Activated CD8-positive, alpha-beta T cell treated with anti-CD3 and anti-CD28 coated beads for 36 hours (primary cell): ENCODE results near the gene MAST4. TPM values are rescaled to one million over a fixed set of nuclear protein-coding genes. Genes with fewer than 3 reads are reported as not detected.
A peak's percentile ranks its signal among the peaks of the same experiment; 100 is the strongest.

Source experiments
- ATAC-seq: fragments of 200-7000 bp; cut with Tn5 transposase; one replicate; pipeline ENCODE4 v1.10.0; 2021; ENCODE audit warnings: mild to moderate bottlenecking, moderate library complexity
- CTCF ChIA-PET: fragments of 350-600 bp; sonication (Branson Sonifier 250); formaldehyde crosslinking; loops from one replicate; lab custom pipeline; 2021; ENCODE audit warnings: antibody characterized with exemption; lab: Charles Lee
- POLR2A ChIA-PET: fragments of 350-600 bp; sonication (Branson Sonifier 250); formaldehyde crosslinking; loops from one replicate; lab custom pipeline; 2021; ENCODE audit warnings: antibody characterized with exemption; lab: Charles Lee
- DNase-seq: peaks from one replicate; pipeline ENCODE4 v3.0.0-alpha.2; 2020
- H3K27ac Mint-ChIP-seq: one replicate; pipeline ENCODE4 v1.8.0; 2021; ENCODE audit warnings: mild to moderate bottlenecking, mixed read lengths
- H3K27me3 Mint-ChIP-seq: one replicate; pipeline ENCODE4 v1.8.0; 2021; ENCODE audit warnings: mixed read lengths
- H3K36me3 Mint-ChIP-seq: one replicate; pipeline ENCODE4 v1.8.0; 2021; ENCODE audit warnings: low read depth, mixed read lengths
- H3K4me1 Mint-ChIP-seq: one replicate; pipeline ENCODE4 v1.8.0; 2021; ENCODE audit warnings: low read depth, mixed read lengths
- H3K4me3 Mint-ChIP-seq: one replicate; pipeline ENCODE4 v1.8.0; 2021; ENCODE audit warnings: mild to moderate bottlenecking, moderate library complexity, mixed read lengths
- H3K9me3 Mint-ChIP-seq: one replicate; pipeline ENCODE4 v1.8.0; 2021; ENCODE audit warnings: mixed read lengths
- CTCF ChIP-seq: fragments of 200-600 bp; IDR thresholded peaks from one replicate; pipeline ENCODE4 v1.8.0; 2022; ENCODE audit warnings: antibody characterized with exemption, mild to moderate bottlenecking
- intact Hi-C: fragments of 100-400 bp; cut with micrococcal nuclease; formaldehyde crosslinking; loops from one replicate; pipeline ENCODE4 v1.10.0; 2022
- total RNA-seq, 2 experiments: library from RNA; stranded (reverse); gene quantifications; one replicate each; pipeline ENCODE4 v1.2.3, GENCODE V29; 2021

Gene MAST4
- total RNA-seq, 2 experiments from 2014 or later = 7.6 to 10.0 TPM

- Mint-ChIP-seq H3K9me3 (no peaks in the 10 kb centered on the region), H3K27me3 (no peaks in the 10 kb centered on the region), H3K4me3 (no peak overlapping the region), H3K4me1 (peaks cover 5% of the 10 kb centered on the region), H3K36me3 (peaks cover 7% of the 10 kb centered on the region), H3K27ac (no peak overlapping the region)
- DNase-seq (peak; percentile 26), ATAC-seq (peak; percentile 53)
- intact Hi-C loops = no loop called here
- ChIA-PET CTCF (no interaction called here), POLR2A (no interaction called here)
- no peak for TF ChIP-seq CTCF
Observed at GRCh38 chr5:67100301-67100700, 504.1 kb downstream of the MAST4 start.

- intact Hi-C loops = no loop called here
Observed at GRCh38 chr5:67102708-67103107, 506.5 kb downstream of the MAST4 start.

GRCh38 chr5:67104859-67105258 lies 508.7 kb downstream of the MAST4 start:
- TF ChIP-seq CTCF = no peak
- H3K36me3 Mint-ChIP-seq = peaks cover 10% of the 10 kb centered on the region
- H3K9me3 Mint-ChIP-seq = no peaks in the 10 kb centered on the region
- no peak for ATAC-seq
- H3K27ac Mint-ChIP-seq = no peak overlapping the region
- CTCF ChIA-PET = interaction anchor here (0.7 kb wide), 1 partner anchor 117 kb away, joined by 3 read pairs; no protein-coding TSS in a partner anchor
- no peak for DNase-seq
- H3K4me3 Mint-ChIP-seq = no peak overlapping the region
- intact Hi-C loops = no loop called here
- H3K27me3 Mint-ChIP-seq = no peaks in the 10 kb centered on the region
- POLR2A ChIA-PET = no interaction called here
- peaks cover 3% of the 10 kb centered on the region for H3K4me1 Mint-ChIP-seq

More at GRCh38 chr5:67102708-67103107, 506.5 kb downstream of the MAST4 start:
- DNase-seq = no peak
- H3K27ac Mint-ChIP-seq = no peak overlapping the region
- H3K4me1 Mint-ChIP-seq = peaks cover 5% of the 10 kb centered on the region
- H3K9me3 Mint-ChIP-seq = no peaks in the 10 kb centered on the region
- ChIA-PET POLR2A (no interaction called here), CTCF (interaction anchor here (1.7 kb wide), 1 partner anchor 115 kb away, joined by 4 read pairs; no protein-coding TSS in a partner anchor)
- no peak overlapping the region for H3K4me3 Mint-ChIP-seq
- ATAC-seq = no peak
- no peak for TF ChIP-seq CTCF
- no peaks in the 10 kb centered on the region for H3K27me3 Mint-ChIP-seq
- H3K36me3 Mint-ChIP-seq = peaks cover 10% of the 10 kb centered on the region

GRCh38 chr5:67105270-67105669 lies 509.1 kb downstream of the MAST4 start:
- H3K4me1 Mint-ChIP-seq = peaks cover under 1% of the 10 kb centered on the region
- intact Hi-C loops = no loop called here
- CTCF ChIA-PET = interaction anchor here (0.7 kb wide), 1 partner anchor 118 kb away, joined by 3 read pairs; no protein-coding TSS in a partner anchor
- no peak for ATAC-seq
- H3K27ac Mint-ChIP-seq = no peak overlapping the region
- DNase-seq = no peak
- POLR2A ChIA-PET = no interaction called here
- H3K27me3 Mint-ChIP-seq = no peaks in the 10 kb centered on the region
- no peak for TF ChIP-seq CTCF
- H3K9me3 Mint-ChIP-seq = no peaks in the 10 kb centered on the region
- H3K4me3 Mint-ChIP-seq = no peak overlapping the region
- peaks cover 10% of the 10 kb centered on the region for H3K36me3 Mint-ChIP-seq

- ChIA-PET CTCF (interaction anchor here (0.6 to 1.2 kb wide), 2 partner anchors 10 to 119 kb away, joined by 3 read pairs; no protein-coding TSS in a partner anchor), POLR2A (no interaction called here)
- Mint-ChIP-seq H3K27ac (no peak overlapping the region), H3K4me1 (no peaks in the 10 kb centered on the region), H3K27me3 (no peaks in the 10 kb centered on the region), H3K36me3 (peaks cover 12% of the 10 kb centered on the region), H3K9me3 (no peaks in the 10 kb centered on the region), H3K4me3 (no peak overlapping the region)
- DNase-seq (no peak), ATAC-seq (no peak)
- TF ChIP-seq CTCF = no peak
- intact Hi-C loops = no loop called here
Observed at GRCh38 chr5:67106626-67107342, 510.6 kb downstream of the MAST4 start.
